Thoracic aorta (tissue), 2 donors: Measurements from ENCODE around the gene SLC22A17. TPM values are rescaled to one million over a fixed set of nuclear protein-coding genes. Genes with fewer than 3 reads are reported as not detected.

Experiments
- ATAC-seq: fragments of 150-250 bp; one replicate; pipeline ENCODE4 v1.8.0; 2017; ENCODE audit warnings: low read depth; ENCODE audit not compliant: insufficient number of reproducible peaks, low FRiP score
- DNase-seq: peaks from one replicate; pipeline ENCODE4 v3.0.0-alpha.2; 2020; ENCODE audit warnings: low spot score
- H3K27ac ChIP-seq, 2 donors: fragments of 200-600 bp; sonication (generic); 1 replicate in 1 of 2; 2 replicates in 1 of 2; pipeline ENCODE4 v1.5.1; 2016; ENCODE audit warnings: mild to moderate bottlenecking in 2 of 2, moderate library complexity in 2 of 2
- H3K27me3 ChIP-seq: fragments of 200-600 bp; sonication (generic); replicated peaks from 2 replicates; pipeline ENCODE4 v1.6.0; 2016; ENCODE audit warnings: mild to moderate bottlenecking; ENCODE audit not compliant: insufficient read depth
- H3K36me3 ChIP-seq: fragments of 200-600 bp; sonication (generic); one replicate; pipeline ENCODE4 v1.5.1; 2016
- H3K4me1 ChIP-seq, 2 donors: fragments of 200-600 bp; sonication (generic); 1 replicate in 1 of 2; 2 replicates in 1 of 2; pipeline versions ENCODE4 v1.5.1 to v1.6.0; 2016; ENCODE audit warnings: low read depth in 2 of 2, mild to moderate bottlenecking in 1 of 2; ENCODE audit not compliant: control insufficient read depth in 1 of 2
- H3K4me3 ChIP-seq: fragments of 200-600 bp; sonication (generic); 2 replicates; pipeline ENCODE4 v1.5.1; 2016; ENCODE audit warnings: mild to moderate bottlenecking
- H3K9me3 ChIP-seq: fragments of 200-600 bp; sonication (generic); 2 replicates; pipeline ENCODE4 v1.5.1; 2016
- CTCF ChIP-seq: fragments of 200-600 bp; sonication (generic); IDR thresholded peaks from one replicate; pipeline ENCODE4 v1.5.1; 2019; ENCODE audit warnings: antibody characterized with exemption
- total RNA-seq, 2 donors: library from RNA; depleted of rRNA; stranded (reverse); fragments of >200 nt; gene quantifications; one replicate each; pipeline versions ENCODE4 v1.1.0 to v1.2.3, GENCODE V29; 2016

SLC22A17 gene
- total RNA-seq, 2 donors from 2014 or later, result 55.1 to 72.3 TPM

- DNase-seq (no peak), ATAC-seq (no peak)
- TF ChIP-seq CTCF, result no peak
- Histone ChIP-seq H3K9me3 (no peaks in the 10 kb centered on the region), H3K27me3 (no peaks in the 10 kb centered on the region), H3K4me3 (no peak overlapping the region), H3K36me3 (no peaks in the 10 kb centered on the region), H3K4me1 (peaks cover 0 to 4% of the 10 kb centered on the region in 2 donors), H3K27ac (peak overlapping the region; percentile 5 to 57)
Measured at GRCh38 chr14:23377573-23378563, 25.2 kb upstream of the SLC22A17 start.

GRCh38 chr14:23377198-23377550, 24.5 kb upstream of the SLC22A17 start:
- no peaks in the 10 kb centered on the region for H3K36me3 ChIP-seq
- ATAC-seq, result no peak
- no peaks in the 10 kb centered on the region for H3K9me3 ChIP-seq
- H3K4me3 ChIP-seq, result peak overlapping the region; percentile 62
- no peak for TF ChIP-seq CTCF
- DNase-seq, result no peak
- H3K27me3 ChIP-seq, result no peaks in the 10 kb centered on the region
- H3K27ac ChIP-seq, result peak overlapping the region; percentile 5 to 57
- H3K4me1 ChIP-seq, result peaks cover 0 to 4% of the 10 kb centered on the region in 2 donors

GRCh38 chr14:23376482-23377197, 24.0 kb upstream of the SLC22A17 start, which contains the start of gene CMTM5:
TSS of gene CMTM5 (plus strand) at chr14:23377046. CDS start at chr14:23377252, 206 bp downstream.
- Histone ChIP-seq H3K9me3 (no peaks in the 10 kb centered on the region), H3K36me3 (no peaks in the 10 kb centered on the region), H3K27me3 (no peaks in the 10 kb centered on the region), H3K4me1 (peaks cover 0 to 4% of the 10 kb centered on the region in 2 donors), H3K27ac (peak within 1 kb of the TSS; percentile 57), H3K4me3 (peak within 1 kb of the TSS; percentile 62)
- TF ChIP-seq CTCF, result no peak
- DNase-seq, result no peak
- ATAC-seq, result no peak

- H3K9me3 ChIP-seq, result no peaks in the 10 kb centered on the region
- H3K4me3 ChIP-seq, result no peak overlapping the region
- H3K27ac ChIP-seq, result no peak overlapping the region
- ATAC-seq (no peak), DNase-seq (no peak)
- H3K27me3 ChIP-seq, result no peaks in the 10 kb centered on the region
- H3K36me3 ChIP-seq, result no peaks in the 10 kb centered on the region
- H3K4me1 ChIP-seq, result peaks cover 0 to 4% of the 10 kb centered on the region in 2 donors
- TF ChIP-seq CTCF, result no peak
Measured at GRCh38 chr14:23375527-23376251, 23.0 kb upstream of the SLC22A17 start.
